LNCaP clone FGC (cell line): ENCODE results near the gene SSX2IP.
"Not testable (repeated sequence)": the region's sequence is repeated elsewhere in the genome, so short reads cannot be mapped to it uniquely, and the experiment has no call there.

Source experiments
- DNase-seq: peaks from one replicate; pipeline ENCODE4 v3.0.0-alpha.2; 2011; ENCODE audit warnings: low read depth
- H3K4me3 ChIP-seq: 2 replicates; pipeline ENCODE4 v1.5.1; 2011; ENCODE audit warnings: mild to moderate bottlenecking, low read depth, low read length, control low read depth
- CTCF ChIP-seq: IDR thresholded peaks from 2 replicates; pipeline ENCODE4 v1.5.1; 2012; ENCODE audit warnings: mild to moderate bottlenecking; ENCODE audit not compliant: control insufficient read depth, insufficient read depth; ENCODE audit errors: extremely low read depth

SSX2IP gene

GRCh38 chr1:84598418-84598817 is 91.8 kb downstream of the SSX2IP start:
- no peak for DNase-seq
- TF ChIP-seq CTCF = no peak
- H3K4me3 ChIP-seq = no peak overlapping the region

- no peak overlapping the region for H3K4me3 ChIP-seq
- TF ChIP-seq CTCF = no peak
- DNase-seq = no peak
These were observed 93.2 kb downstream of the SSX2IP start for GRCh38 chr1:84597011-84597410.

GRCh38 chr1:84594959-84595358 is 95.3 kb downstream of the SSX2IP start:
- DNase-seq, H3K4me3 ChIP-seq: not testable (repeated sequence)
